GM12892 (cell line): ENCODE measurements around the gene APLP2.

ENCODE experiments used
- POLR2A ChIP-seq: IDR thresholded peaks from 2 replicates; pipeline ENCODE4 v1.6.1; 2011; ENCODE audit warnings: low read depth, low read length, control low read depth
- POLR2AphosphoS5 ChIP-seq: IDR thresholded peaks from 2 replicates; pipeline ENCODE4 v1.6.1; 2011; ENCODE audit warnings: low read depth, low read length, control low read depth
- TAF1 ChIP-seq: IDR thresholded peaks from 2 replicates; pipeline ENCODE4 v1.6.1; 2011; ENCODE audit warnings: low read depth, mild to moderate bottlenecking, control low read depth, low read length, borderline replicate concordance

GRCh38 chr11:130181295-130182272 lies 111.9 kb downstream of the APLP2 start:
- TF ChIP-seq POLR2AphosphoS5: no peak
- TF ChIP-seq POLR2A: no peak
- no peak for TF ChIP-seq TAF1
